ENCODE results near the gene MUC6.

The MUC6 gene

DNA sequence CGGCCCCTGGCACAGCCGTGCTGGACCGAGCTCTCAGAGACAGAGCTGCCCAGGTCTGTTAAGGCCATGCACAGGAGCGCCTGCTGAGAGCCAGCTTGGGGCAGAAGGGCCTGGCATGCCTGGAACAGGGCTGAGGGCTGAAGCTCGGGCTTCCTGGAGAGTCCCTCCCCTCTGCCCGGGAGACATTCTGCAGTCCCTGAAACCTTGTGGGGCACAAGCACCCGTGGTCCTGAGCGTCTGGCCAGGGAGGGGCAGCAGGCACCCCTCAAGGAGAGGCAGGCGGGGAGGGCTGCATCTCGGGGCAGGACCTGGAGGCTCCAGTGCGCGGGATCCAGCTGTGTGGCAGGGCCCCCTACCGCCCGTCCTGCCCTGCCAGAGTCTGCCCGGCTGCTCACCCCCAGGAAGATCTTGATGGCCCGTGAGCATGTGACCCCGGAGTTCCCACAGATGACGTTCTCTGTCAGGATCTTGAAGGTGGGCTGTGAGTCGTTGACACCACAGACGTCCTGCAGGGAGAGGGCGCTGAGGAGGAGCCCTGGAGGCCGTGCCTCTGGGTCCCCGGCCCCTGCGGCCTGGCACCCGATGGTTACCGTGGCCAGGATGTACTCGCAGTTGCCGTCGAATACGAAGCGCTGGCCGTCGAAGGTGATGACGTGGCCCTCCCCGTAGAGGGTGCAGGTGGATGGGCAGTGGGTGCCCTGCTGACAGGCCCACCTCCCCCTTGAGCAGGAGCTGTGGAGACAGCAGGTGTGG lies 10.9 kb downstream of the MUC6 start:
- TF ChIP-seq L3MBTL2 (conservative IDR thresholded peaks at IDR 0.05), result no peak
- no peak for TF ChIP-seq FOXM1 (IDR thresholded peaks at IDR 0.05; ENCODE audit: borderline replicate concordance)
- TF ChIP-seq, protein P1, sequence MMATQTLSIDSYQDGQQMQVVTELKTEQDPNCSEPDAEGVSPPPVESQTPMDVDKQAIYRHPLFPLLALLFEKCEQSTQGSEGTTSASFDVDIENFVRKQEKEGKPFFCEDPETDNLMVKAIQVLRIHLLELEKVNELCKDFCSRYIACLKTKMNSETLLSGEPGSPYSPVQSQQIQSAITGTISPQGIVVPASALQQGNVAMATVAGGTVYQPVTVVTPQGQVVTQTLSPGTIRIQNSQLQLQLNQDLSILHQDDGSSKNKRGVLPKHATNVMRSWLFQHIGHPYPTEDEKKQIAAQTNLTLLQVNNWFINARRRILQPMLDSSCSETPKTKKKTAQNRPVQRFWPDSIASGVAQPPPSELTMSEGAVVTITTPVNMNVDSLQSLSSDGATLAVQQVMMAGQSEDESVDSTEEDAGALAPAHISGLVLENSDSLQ (IDR thresholded peaks at IDR 0.05), result no peak
- TF ChIP-seq TARDBP (IDR thresholded peaks at IDR 0.05), result no peak
- no peak for TF ChIP-seq ELF4 (IDR thresholded peaks at IDR 0.05)
- no peak for TF ChIP-seq FOXK2 (IDR thresholded peaks at IDR 0.05)
- POLR2A ChIA-PET, result no interaction called here

DNA sequence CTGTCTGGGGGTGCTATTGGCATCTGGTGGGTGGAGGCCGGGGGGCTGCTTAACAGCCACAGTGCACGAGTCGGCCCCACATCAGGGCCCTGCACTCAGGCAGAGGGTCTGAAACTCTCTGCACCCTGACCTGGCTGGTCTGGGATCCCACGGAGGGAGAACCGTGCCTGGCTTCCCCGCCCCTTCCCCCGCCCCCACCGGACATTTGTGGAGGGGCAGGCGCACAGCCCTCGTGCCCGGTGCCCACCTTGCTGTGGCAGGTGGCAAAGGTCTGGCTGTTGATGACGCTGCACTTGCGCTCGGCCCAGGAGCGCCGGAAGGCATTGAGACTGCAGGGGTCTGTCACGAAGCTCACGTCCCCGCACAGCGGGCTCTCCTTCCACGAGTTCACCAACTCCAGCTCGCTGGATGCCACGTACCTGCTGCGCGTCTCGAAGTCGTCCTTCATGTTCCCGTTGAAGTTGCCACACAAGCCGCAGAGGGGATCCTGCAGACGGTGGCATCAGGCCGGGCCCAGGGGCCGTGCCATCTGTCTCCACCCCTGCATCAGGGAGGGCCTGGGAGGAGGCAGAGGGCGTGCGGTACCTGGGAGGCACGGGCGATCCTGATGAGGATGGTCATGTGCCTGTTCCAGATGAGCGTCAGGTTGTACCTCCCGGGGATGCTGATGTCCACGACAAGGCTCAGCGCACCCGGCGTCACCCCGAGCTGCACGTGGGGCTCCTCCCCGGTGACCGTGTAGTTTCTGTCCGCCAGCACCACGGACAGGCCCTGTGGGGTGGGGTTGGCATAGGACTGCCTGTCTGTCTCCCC lies 11.7 kb downstream of the MUC6 start:
- ChIA-PET POLR2A (no interaction called here), CTCF (no interaction called here)
- DNase-seq (ENCODE audit: extremely low spot score), result no peak
- TF ChIP-seq ZNF384 (IDR thresholded peaks at IDR 0.05), result no peak
- no peak for TF ChIP-seq NFRKB (IDR thresholded peaks at IDR 0.05)
- no peak for TF ChIP-seq BHLHE40 (IDR thresholded peaks at IDR 0.05; ENCODE audit: borderline replicate concordance)
- TF ChIP-seq CTBP1 (IDR thresholded peaks at IDR 0.05; ENCODE audit: borderline replicate concordance), result no peak
- TF ChIP-seq TARDBP (IDR thresholded peaks at IDR 0.05), result no peak
- no peak for TF ChIP-seq ARNT (IDR thresholded peaks at IDR 0.05)
- no peak for TF ChIP-seq SP1 (IDR thresholded peaks at IDR 0.05)
- TF ChIP-seq SUZ12 (IDR thresholded peaks at IDR 0.05), result no peak
- TF ChIP-seq FOXM1 (IDR thresholded peaks at IDR 0.05; ENCODE audit: borderline replicate concordance), result no peak
- no peak for TF ChIP-seq ELF4 (IDR thresholded peaks at IDR 0.05)
- TF ChIP-seq, protein P1 (IDR thresholded peaks at IDR 0.05), result no peak
- no peak for TF ChIP-seq L3MBTL2 (conservative IDR thresholded peaks at IDR 0.05)
- TF ChIP-seq HDGF (IDR thresholded peaks at IDR 0.05; ENCODE audit: borderline replicate concordance), result no peak

More for the DNA sequence above, 10.9 kb downstream of the MUC6 start:
- CTCF ChIA-PET, result interaction anchor here (0.6 kb wide), 1 partner anchor 134 kb away, joined by 4 read pairs; no protein-coding TSS in a partner anchor
- no peak for DNase-seq (ENCODE audit: extremely low spot score)

DNA sequence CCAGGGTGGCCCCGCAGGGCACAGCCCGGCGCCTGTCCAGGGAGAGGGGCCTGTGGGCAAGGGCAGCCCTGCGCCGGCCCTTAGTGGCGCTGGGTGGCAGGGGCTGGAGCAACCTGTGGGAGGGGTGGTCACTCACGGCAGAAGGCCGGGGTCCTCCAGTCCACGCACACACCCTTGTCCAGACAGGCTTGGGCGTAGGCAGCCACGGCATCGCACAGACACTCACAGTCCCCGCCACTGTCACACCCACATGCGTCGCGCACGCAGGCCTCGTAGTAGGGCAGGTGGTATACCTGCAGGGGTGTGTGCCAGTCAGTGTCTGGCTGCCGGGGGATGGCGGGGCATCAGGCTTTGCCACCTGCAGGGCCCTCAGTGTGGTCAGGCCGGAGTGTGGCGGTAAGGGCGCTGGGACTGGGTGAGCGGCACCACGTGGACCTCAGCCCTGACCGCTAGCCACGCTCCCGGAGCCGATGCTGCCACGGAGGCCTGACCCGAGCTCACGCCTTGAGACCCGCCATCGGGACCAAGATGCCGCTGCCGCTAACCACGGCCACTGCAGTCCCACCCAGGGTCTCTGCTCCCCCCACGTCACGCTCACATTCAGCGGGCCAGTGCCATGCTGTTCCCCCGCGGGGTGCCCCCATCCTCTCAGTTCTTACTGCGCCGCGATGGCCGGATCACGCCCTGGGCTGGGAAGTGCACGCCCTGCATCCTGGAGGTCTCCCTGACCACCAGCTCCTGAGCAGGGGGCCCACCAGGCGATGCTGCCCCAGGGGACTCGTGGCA lies 12.5 kb downstream of the MUC6 start:
- CTCF ChIA-PET, result no interaction called here
- POLR2A ChIA-PET, result no interaction called here
- TF ChIP-seq ARNT (IDR thresholded peaks at IDR 0.05) (no peak), FOXM1 (IDR thresholded peaks at IDR 0.05; ENCODE audit: borderline replicate concordance) (no peak), FOXA1 (IDR thresholded peaks at IDR 0.05) (no peak), SUZ12 (IDR thresholded peaks at IDR 0.05) (no peak), ELF4 (IDR thresholded peaks at IDR 0.05) (no peak), NFRKB (IDR thresholded peaks at IDR 0.05) (no peak), FOXK2 (IDR thresholded peaks at IDR 0.05) (no peak), CTBP1 (IDR thresholded peaks at IDR 0.05; ENCODE audit: borderline replicate concordance) (no peak), HDGF (IDR thresholded peaks at IDR 0.05; ENCODE audit: borderline replicate concordance) (no peak), L3MBTL2 (conservative IDR thresholded peaks at IDR 0.05) (no peak), TARDBP (IDR thresholded peaks at IDR 0.05) (no peak)

DNA sequence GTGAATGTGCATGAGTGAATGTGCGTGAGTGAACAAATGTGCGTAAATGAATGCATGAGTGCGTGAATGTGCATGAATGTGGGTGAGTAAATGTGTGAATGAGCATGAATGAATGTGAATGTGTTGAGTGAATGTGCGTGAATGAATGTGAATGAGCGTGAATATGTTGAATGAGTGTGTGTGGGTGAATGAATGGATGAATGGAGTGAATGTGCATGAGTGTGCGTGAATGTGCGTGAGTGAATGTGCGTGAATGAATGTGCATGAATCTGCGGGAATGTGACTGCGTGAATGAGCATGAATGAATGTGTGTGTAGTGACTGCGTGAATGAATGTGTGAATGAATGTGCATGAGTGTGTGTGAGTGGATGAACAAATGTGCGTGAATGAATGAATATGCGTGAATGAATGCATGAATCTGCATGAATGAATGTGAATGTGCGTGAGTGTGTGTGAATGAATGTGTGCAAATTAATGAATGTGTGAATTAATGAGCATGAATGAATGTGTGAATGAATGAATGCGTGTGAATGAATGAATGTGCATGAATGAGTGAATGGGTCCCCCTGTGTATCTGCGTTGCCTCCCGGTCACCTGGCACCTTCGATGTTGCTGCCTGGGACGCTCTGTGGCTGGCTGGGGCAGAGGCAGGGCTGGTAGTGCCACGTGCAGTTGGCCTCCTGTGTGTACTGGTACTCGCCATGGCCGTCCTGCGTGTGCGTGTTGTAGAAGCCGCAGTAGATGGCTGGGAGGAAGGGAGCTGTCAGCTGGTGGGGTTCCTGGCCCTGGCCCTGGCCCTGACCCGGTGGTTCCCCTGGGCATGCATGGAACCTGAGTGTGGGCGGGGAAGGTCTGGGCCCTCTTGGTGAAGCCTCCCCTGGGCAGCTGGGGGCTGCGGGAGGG lies 13.4 kb downstream of the MUC6 start:
- TF ChIP-seq ELF4 (IDR thresholded peaks at IDR 0.05), result no peak
- ChIA-PET POLR2A (no interaction called here), CTCF (no interaction called here)
- no peak for DNase-seq (ENCODE audit: extremely low spot score)

More for the DNA sequence above, 12.5 kb downstream of the MUC6 start:
- DNase-seq (ENCODE audit: extremely low spot score), result no peak

DNA sequence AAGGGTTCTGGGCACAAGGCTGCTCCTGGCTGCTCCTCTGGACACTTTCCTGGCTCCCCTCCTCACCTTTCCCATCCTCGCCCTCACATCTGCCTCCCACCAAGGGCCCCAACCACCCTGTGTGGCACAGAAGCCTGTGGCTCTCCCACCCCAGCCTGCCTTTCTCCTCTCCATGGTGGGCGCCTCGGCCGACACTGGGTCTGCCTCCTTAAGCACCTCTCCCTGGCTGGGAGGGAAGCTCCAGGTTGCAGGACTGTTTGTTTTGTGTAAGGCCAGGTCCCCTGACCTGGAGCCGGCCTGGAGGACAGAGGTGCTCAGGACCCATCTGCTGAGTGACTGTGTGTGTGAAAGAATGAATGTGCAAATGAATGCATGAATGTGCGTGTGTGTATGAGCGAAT lies 14.1 kb downstream of the MUC6 start:
- POLR2A ChIA-PET, result no interaction called here
- CTCF ChIA-PET, result no interaction called here
- TF ChIP-seq SP1 (IDR thresholded peaks at IDR 0.05), result no peak
- no peak for TF ChIP-seq L3MBTL2 (conservative IDR thresholded peaks at IDR 0.05)
- DNase-seq (ENCODE audit: extremely low spot score), result no peak

DNA sequence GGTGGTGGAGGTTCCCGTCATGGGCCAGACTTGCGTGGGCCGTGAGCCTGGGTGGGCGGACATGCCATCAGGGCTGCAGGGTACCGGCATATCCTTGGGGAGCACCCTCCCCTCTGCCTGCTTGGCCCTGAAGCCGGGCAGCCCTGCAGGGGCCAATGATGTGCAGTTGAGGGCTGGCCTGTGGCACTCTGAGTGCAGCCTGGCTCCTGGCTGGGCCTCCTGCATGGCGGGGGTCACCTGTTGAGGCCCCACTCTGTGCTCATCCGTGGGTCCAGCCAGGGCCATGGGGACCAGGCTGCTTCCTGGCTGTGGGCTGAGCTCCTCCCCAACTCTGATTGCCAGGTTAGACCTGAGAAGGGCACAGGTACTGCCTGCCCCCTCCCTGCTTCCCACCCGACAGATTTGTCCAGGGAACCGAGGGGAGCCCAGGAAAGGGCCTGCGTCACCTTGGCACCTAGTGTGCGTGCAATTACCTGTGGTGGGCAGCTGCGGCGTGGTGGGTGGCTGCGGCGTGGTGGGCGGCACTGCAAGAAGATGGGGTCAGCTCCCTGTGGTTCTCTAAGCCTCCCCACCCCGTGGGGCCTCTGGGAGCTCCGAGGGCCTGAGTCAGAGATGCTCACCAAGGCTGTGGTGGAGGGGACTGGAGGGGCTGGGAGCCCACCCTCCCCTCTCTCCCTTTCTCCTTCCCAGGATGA lies 16.2 kb downstream of the MUC6 start:
- POLR2A ChIA-PET, result no interaction called here
- CTCF ChIA-PET, result no interaction called here
- no peak for DNase-seq (ENCODE audit: extremely low spot score)
- TF ChIP-seq BHLHE40 (IDR thresholded peaks at IDR 0.05; ENCODE audit: borderline replicate concordance), result no peak

All from HEK293T (cell line).